Measurements from ENCODE around the gene CFAP61.

- TF ChIP-seq CTCF (IDR thresholded peaks at IDR 0.05; ENCODE audit: insufficient read depth, low read depth, low read length) (no peak), EZH2 (IDR thresholded peaks at IDR 0.05; ENCODE audit: insufficient read depth, low read length) (no peak)
These were observed 319.3 kb downstream of the CFAP61 start for GRCh38 chr20:20371681-20372080.

Data from astrocyte (in vitro differentiated cells and primary cell).